GM12878 (cell line): Measurements from ENCODE around the gene CEP250. TPM values are rescaled to one million over a fixed set of nuclear protein-coding genes. Genes with fewer than 3 reads are reported as not detected.

Experiments used
- ATAC-seq: fragments of 200-7000 bp; cut with Tn5 transposase; 3 replicates; pipeline ENCODE4 v1.9.1; 2020; ENCODE audit warnings: mild to moderate bottlenecking, moderate library complexity
- BruUV-seq: library from RNA; stranded (reverse); fragments of 400-500 nt; replicated peaks from 2 replicates; lab custom pipeline; 2021; lab: Mats Ljungman, UMichigan
- CTCF ChIA-PET: fragments of 300-600 bp; sonication (Branson Sonifier 250); formaldehyde crosslinking; extraction: SDS; loops from one replicate; lab custom pipeline; 2021; ENCODE audit warnings: inconsistent platforms; lab: Yijun Ruan, JAX
- POLR2A ChIA-PET: fragments of 350-600 bp; formaldehyde crosslinking; extraction: SDS; loops from one replicate; lab custom pipeline; 2021; ENCODE audit warnings: inconsistent platforms; lab: Charles Lee
- RAD21 ChIA-PET: fragments of 300-600 bp; sonication (Branson Sonifier 250); formaldehyde crosslinking; loops from one replicate; lab custom pipeline; 2023; ENCODE audit warnings: antibody characterized with exemption; ENCODE audit not compliant: unreplicated experiment; lab: Charles Lee
- SMC1A ChIA-PET: fragments of 300-600 bp; sonication (Branson Sonifier 250); formaldehyde crosslinking; loops from one replicate; lab custom pipeline; 2023; ENCODE audit not compliant: unreplicated experiment, uncharacterized antibody; lab: Charles Lee
- DNase-seq: peaks from one replicate; pipeline ENCODE4 v3.0.0-alpha.2; 2011; ENCODE audit warnings: low read depth, low spot score
- FAIRE-seq: peaks from 3 replicates; lab custom pipeline; 2011; peaks lifted over from hg19 to GRCh38; lab: Jason Lieb, UNC
- H2AFZ ChIP-seq: 2 replicates; pipeline ENCODE4 v1.6.0; 2011; ENCODE audit warnings: low read depth, low read length, control low read depth; ENCODE audit not compliant: control insufficient read depth
- H3K27ac ChIP-seq: 2 replicates; pipeline ENCODE4 v1.5.1; 2011; ENCODE audit warnings: control low read depth; ENCODE audit not compliant: control insufficient read depth, insufficient read depth
- H3K27me3 ChIP-seq, 2 experiments: replicated peaks in 1 of 2; 2 replicates each; pipeline versions ENCODE4 v1.6.0 to v1.6.1; 2011; ENCODE audit warnings: low read length in 1 of 2; ENCODE audit not compliant: control insufficient read depth in 2 of 2, insufficient read depth in 2 of 2
- H3K36me3 ChIP-seq, 2 experiments: 2 replicates each; pipeline ENCODE4 v1.5.1; 2011; ENCODE audit warnings: low read length in 1 of 2; ENCODE audit not compliant: control insufficient read depth in 2 of 2, insufficient read depth in 2 of 2
- H3K4me1 ChIP-seq: 2 replicates; pipeline ENCODE4 v1.6.1; 2011; ENCODE audit warnings: mild to moderate bottlenecking, low read length, moderate library complexity, mixed read lengths; ENCODE audit not compliant: control insufficient read depth, insufficient read depth
- H3K4me2 ChIP-seq: 2 replicates; pipeline ENCODE4 v1.6.0; 2011; ENCODE audit warnings: control low read depth; ENCODE audit not compliant: control insufficient read depth, insufficient read depth
- H3K4me3 ChIP-seq: fragments of 200-600 bp; sonication (generic); 2 replicates; pipeline ENCODE4 v1.5.1; 2016
- H3K79me2 ChIP-seq: 2 replicates; pipeline ENCODE4 v1.6.0; 2011; ENCODE audit warnings: low read length; ENCODE audit not compliant: control insufficient read depth, insufficient read depth
- H3K9ac ChIP-seq: 2 replicates; pipeline ENCODE4 v1.8.0; 2011; ENCODE audit warnings: low read length, control low read depth, mixed read lengths; ENCODE audit not compliant: control insufficient read depth, insufficient read depth
- H3K9me3 ChIP-seq: replicated peaks from 3 replicates; pipeline ENCODE4 v1.5.1; 2011; ENCODE audit warnings: mild to moderate bottlenecking, low read length; ENCODE audit not compliant: control insufficient read depth, insufficient read depth
- H4K20me1 ChIP-seq: 2 replicates; pipeline ENCODE4 v1.6.0; 2011; ENCODE audit not compliant: control insufficient read depth, insufficient read depth
- CBFB ChIP-seq: IDR thresholded peaks from 2 replicates; pipeline ENCODE4 v1.6.1; 2016; ENCODE audit warnings: antibody characterized with exemption, low read depth
- WGBS: methylation state at CpG from one replicate; pipeline ENCODE4 v1.1.6; 2016; ENCODE audit warnings: low lambda C conversion rate; ENCODE audit not compliant: insufficient replicate concordance, insufficient coverage; ENCODE audit errors: missing lambda C conversion rate; 5-methylcytosine and 5-hydroxymethylcytosine counted together
- in situ Hi-C: fragments of 300-500 bp; cut with MboI; formaldehyde crosslinking; loops from 9 replicates; pipeline ENCODE4 v1.14.3; 2018; ENCODE audit warnings: mixed read lengths
- intact Hi-C: fragments of 100-400 bp; cut with micrococcal nuclease; formaldehyde crosslinking; loops from one replicate; pipeline ENCODE4 v1.14.2; 2022; ENCODE audit not compliant: unreplicated experiment
- polyA plus RNA-seq, 11 experiments: library from polyadenylated mRNA; depleted of rRNA in 4 of 11; unstranded in 6 of 11; stranded (reverse) in 5 of 11; fragments of >200 nt; fragmentation: Nextera tagmentation in 4 of 11; fragmentation: Illumina TruSeq in 1 of 11; extraction: Ambion mirVana in 4 of 11; extraction: Trizol in 1 of 11; gene quantifications; 1 replicate in 1 of 11; 2 replicates in 10 of 11; pipeline versions ENCODE4 v1.2.1 to v1.2.3, GENCODE V29; 2011 to 2016; ENCODE audit warnings: inconsistent platforms in 2 of 11, missing spikeins in 2 of 11, low read depth in 1 of 11
- total RNA-seq, 4 experiments: library from RNA; depleted of rRNA in 3 of 4; stranded (reverse); fragments of >200 nt in 3 of 4; fragmentation: Illumina TruSeq in 1 of 4; extraction: Trizol in 1 of 4; gene quantifications; 2 replicates each; pipeline versions ENCODE4 v1.2.1 to v1.2.3, GENCODE V29; 2013 to 2021
- TF ChIP-seq, protein P1 (sequence below): fragments of 450-650 bp; IDR thresholded peaks from 2 replicates; pipeline ENCODE4 v1.6.1; 2017; ENCODE audit warnings: mild to moderate bottlenecking, moderate library complexity

CEP250 gene
- total and polyA plus RNA-seq, 10 of the 15 experiments (the other 5 are each of a cell fraction or from before 2014, with no cell fraction given) = 2.4 to 41.6 (median 25.7) TPM

GRCh38 chr20:35491823-35492222 lies 36.4 kb downstream of the CEP250 start:
- H2AFZ ChIP-seq = no peak overlapping the region
- peak overlapping the region; percentile 90 for H3K9ac ChIP-seq
- H3K9me3 ChIP-seq = no peaks in the 10 kb centered on the region
- peak overlapping the region; percentile 100; the same call in 1 of the 2 replicates for H3K4me3 ChIP-seq
- DNase-seq (no peak), ATAC-seq (no peak)
- no peaks in the 10 kb centered on the region for H4K20me1 ChIP-seq
- H3K27ac ChIP-seq = no peak overlapping the region
- intact Hi-C loops (no loop called here), in situ Hi-C loops (no loop called here)
- WGBS = 96% methylated on average over 5 of the region's 5 CpGs
- POLR2A ChIA-PET = interaction anchor here (0.6 to 1.5 kb wide), 5 partner anchors 10 to 1480 kb away, joined by 3 to 4 read pairs (median 3); partner anchors contain the start of gene SCAND1
- no TSS peak for BruUV-seq
- CTCF ChIA-PET = interaction anchor here (0.7 to 2.4 kb wide), 6 partner anchors 11 to 49 kb away, joined by 3 to 9 read pairs (median 4); no protein-coding TSS in a partner anchor
- SMC1A ChIA-PET = interaction anchor here (1.0 to 2.7 kb wide), 5 partner anchors 9 to 50 kb away, joined by 3 to 14 read pairs (median 5); partner anchors contain the start of genes CEP250 and ERGIC3
- no peaks in the 10 kb centered on the region for H3K27me3 ChIP-seq
- H3K36me3 ChIP-seq = peaks cover 3 to 14% of the 10 kb centered on the region in 2 experiments
- TF ChIP-seq CBFB = no peak
- TF ChIP-seq, protein P1, sequence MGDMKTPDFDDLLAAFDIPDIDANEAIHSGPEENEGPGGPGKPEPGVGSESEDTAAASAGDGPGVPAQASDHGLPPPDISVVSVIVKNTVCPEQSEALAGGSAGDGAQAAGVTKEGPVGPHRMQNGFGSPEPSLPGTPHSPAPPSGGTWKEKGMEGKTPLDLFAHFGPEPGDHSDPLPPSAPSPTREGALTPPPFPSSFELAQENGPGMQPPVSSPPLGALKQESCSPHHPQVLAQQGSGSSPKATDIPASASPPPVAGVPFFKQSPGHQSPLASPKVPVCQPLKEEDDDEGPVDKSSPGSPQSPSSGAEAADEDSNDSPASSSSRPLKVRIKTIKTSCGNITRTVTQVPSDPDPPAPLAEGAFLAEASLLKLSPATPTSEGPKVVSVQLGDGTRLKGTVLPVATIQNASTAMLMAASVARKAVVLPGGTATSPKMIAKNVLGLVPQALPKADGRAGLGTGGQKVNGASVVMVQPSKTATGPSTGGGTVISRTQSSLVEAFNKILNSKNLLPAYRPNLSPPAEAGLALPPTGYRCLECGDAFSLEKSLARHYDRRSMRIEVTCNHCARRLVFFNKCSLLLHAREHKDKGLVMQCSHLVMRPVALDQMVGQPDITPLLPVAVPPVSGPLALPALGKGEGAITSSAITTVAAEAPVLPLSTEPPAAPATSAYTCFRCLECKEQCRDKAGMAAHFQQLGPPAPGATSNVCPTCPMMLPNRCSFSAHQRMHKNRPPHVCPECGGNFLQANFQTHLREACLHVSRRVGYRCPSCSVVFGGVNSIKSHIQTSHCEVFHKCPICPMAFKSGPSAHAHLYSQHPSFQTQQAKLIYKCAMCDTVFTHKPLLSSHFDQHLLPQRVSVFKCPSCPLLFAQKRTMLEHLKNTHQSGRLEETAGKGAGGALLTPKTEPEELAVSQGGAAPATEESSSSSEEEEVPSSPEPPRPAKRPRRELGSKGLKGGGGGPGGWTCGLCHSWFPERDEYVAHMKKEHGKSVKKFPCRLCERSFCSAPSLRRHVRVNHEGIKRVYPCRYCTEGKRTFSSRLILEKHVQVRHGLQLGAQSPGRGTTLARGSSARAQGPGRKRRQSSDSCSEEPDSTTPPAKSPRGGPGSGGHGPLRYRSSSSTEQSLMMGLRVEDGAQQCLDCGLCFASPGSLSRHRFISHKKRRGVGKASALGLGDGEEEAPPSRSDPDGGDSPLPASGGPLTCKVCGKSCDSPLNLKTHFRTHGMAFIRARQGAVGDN = no peak
- TF ChIP-seq, all 136 proteins: peak for 0
- peak overlapping the region; percentile 95 for H3K4me2 ChIP-seq
- no peak for FAIRE-seq
- RAD21 ChIA-PET = interaction anchor here (2.3 kb wide), 1 partner anchor 29 kb away, joined by 5 read pairs; no protein-coding TSS in a partner anchor
- H3K4me1 ChIP-seq = peaks cover 8% of the 10 kb centered on the region; the same call in 1 of the 2 replicates
- peaks cover 35% of the 10 kb centered on the region for H3K79me2 ChIP-seq
